GM12891 (cell line): ENCODE data around the gene PEX6.
A peak's percentile ranks its signal among the peaks of the same experiment; 100 is the strongest.
"Not testable (repeated sequence)": the region's sequence is repeated elsewhere in the genome, so short reads cannot be mapped to it uniquely, and the experiment has no call there.

ENCODE experiments used
- DNase-seq: peaks from one replicate; pipeline ENCODE4 v3.0.0; 2011; ENCODE audit warnings: low spot score; ENCODE audit not compliant: insufficient read length
- FAIRE-seq: peaks from 2 replicates; lab custom pipeline; 2011; peaks lifted over from hg19 to GRCh38; lab: Jason Lieb, UNC
- PAX5 ChIP-seq: IDR thresholded peaks from 2 replicates; pipeline ENCODE4 v1.6.1; 2011; ENCODE audit warnings: low read length, moderate library complexity, mild to moderate bottlenecking; ENCODE audit not compliant: insufficient read depth, severe bottlenecking
- POLR2A ChIP-seq: IDR thresholded peaks from 2 replicates; pipeline ENCODE4 v1.6.1; 2011; ENCODE audit warnings: low read depth, low read length, control low read depth
- POLR2AphosphoS5 ChIP-seq: IDR thresholded peaks from 2 replicates; pipeline ENCODE4 v1.6.1; 2011; ENCODE audit warnings: low read depth, low read length, control low read depth
- POU2F2 ChIP-seq: IDR thresholded peaks from 2 replicates; pipeline ENCODE4 v1.6.1; 2011; ENCODE audit warnings: low read depth, mild to moderate bottlenecking, control low read depth, low read length, moderate library complexity
- SPI1 ChIP-seq: IDR thresholded peaks from 2 replicates; pipeline ENCODE4 v1.6.1; 2011; ENCODE audit warnings: low read depth, low read length, control low read depth
- TAF1 ChIP-seq: IDR thresholded peaks from 2 replicates; pipeline ENCODE4 v1.6.1; 2011; ENCODE audit warnings: low read depth, low read length, control low read depth

PEX6 gene

DNA sequence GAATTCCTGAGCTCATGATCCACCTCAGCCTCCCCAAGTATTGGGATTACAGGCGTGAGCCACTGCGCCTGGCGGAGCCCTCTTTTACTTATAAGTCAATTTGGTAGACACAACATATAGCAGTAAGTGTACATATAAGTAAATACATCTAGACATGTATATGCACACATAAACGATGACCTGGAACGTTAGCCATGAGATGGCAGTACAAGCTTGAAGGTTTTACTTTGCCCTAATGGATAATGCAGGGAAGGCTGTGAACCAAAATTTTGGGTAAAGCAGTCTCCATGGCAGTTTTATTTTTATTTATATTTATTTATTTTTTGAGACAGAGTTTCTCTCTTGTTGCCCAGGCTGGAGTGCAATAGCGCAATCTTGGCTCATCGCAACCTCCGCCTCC lies 20.9 kb downstream of the PEX6 start:
- FAIRE-seq, result no peak
- no peak for TF ChIP-seq POLR2AphosphoS5
- TF ChIP-seq TAF1, result no peak
- no peak for TF ChIP-seq PAX5
- no peak for TF ChIP-seq SPI1
- no peak for TF ChIP-seq POLR2A
- no peak for TF ChIP-seq POU2F2
- DNase-seq, result no peak

DNA sequence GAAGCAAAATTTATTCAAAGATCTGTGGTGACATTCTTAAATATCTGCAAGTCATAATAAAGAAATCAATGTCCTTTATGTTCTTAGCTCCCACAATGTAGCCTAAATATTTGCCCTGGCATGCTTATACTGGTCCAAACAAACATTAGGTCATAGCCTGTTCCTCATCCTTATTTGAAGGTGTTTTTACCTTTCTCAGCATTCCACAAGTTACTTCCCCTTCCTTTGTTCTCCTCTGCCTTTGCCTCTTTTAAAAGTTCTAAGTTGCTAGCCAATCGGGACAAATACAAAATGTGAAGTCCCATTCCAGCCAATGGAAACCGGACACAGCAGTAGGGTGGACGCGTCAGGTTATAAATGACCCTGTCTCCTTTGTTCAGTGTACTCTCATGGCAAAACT lies 24.6 kb downstream of the PEX6 start:
- DNase-seq, FAIRE-seq: not testable (repeated sequence)

DNA sequence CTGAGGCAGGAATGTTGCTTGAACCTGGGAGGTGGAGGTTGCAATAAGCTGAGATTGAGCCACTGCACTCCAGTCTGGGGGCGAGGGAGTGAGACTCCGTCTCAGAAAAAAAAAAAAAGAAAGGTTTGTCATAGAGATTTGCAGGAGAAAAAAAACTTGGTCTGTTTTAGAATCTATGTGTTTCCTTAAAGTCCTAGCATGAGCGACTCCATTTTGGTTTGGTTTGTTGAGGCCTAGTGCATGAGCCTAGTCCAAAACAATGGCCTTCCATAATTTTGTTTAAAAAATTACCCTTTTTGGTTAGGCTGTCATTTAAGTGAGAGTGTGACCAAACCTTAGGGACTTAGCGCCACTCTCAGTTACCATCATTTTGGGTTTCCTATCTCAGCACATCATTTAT lies 26.6 kb downstream of the PEX6 start:
- no peak for FAIRE-seq
- no peak for DNase-seq
- no peak for TF ChIP-seq POU2F2
- no peak for TF ChIP-seq POLR2A
- TF ChIP-seq SPI1, result no peak

DNA sequence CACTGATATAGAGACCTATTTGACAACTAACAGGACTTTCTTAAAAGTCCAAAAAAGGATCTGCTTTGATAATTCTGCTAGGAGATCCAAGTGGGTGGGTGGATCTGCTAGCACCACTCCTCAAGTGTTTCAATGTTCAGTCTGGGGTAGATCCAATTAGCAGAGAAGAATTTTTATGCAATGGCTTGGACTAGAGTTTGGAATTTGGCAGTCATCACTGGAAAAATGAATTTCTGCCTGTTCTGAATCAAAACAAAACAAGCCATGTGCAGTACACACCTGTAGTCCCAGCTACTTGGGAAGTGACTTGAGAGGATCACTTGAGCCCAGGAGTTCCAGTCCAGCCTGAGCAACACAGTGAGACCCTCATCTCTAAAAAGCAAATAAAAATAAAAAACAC lies 31.0 kb downstream of the PEX6 start:
- DNase-seq (no peak), FAIRE-seq (no peak)
- TF ChIP-seq TAF1 (no peak), POU2F2 (no peak), POLR2AphosphoS5 (no peak), POLR2A (no peak), SPI1 (no peak), PAX5 (no peak)

DNA sequence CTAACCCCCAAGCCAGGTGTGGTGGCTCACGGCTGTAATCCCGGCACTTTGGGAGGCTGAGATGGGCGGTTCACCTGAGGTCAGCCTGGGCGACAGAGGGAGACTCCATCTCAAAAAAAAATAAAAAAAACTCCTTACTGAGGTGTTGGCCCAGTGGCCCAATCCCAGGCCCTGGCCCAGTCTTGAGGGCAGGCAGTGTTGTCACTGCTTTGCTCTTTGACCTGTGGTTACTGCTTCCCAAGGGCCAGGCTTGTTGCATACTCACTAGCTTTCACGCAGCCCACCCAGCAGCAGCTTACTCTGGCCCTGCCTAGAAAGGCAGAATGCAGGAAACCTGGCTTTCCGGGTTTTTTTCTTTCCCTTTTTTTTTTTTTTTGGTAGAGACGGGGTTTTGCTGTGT lies 36.5 kb downstream of the PEX6 start:
- TF ChIP-seq POU2F2, result no peak
- no peak for TF ChIP-seq PAX5
- TF ChIP-seq SPI1, result no peak
- TF ChIP-seq POLR2A, result no peak
- TF ChIP-seq TAF1, result no peak
- TF ChIP-seq POLR2AphosphoS5, result no peak
- DNase-seq (no peak), FAIRE-seq (no peak)

DNA sequence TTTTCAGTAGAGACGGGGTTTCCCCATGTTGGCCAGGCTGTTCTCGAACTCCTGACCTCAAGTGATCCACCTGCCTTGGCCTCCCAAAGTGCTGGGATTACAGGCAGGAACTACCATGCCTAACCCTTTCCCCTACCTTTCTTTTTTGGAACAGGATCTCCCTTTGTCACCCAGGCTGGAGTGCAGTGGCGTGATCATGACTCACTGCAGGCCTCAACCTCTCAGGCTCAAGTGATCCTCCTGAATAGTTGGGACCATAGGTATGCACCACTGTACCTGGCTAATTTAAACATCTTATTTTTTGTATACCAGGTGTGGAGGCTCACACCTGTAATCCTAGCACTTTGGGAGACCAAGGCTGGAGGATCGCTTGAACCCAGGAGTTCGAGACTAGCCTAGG lies 37.6 kb downstream of the PEX6 start:
- not testable (repeated sequence) for DNase-seq, FAIRE-seq

DNA sequence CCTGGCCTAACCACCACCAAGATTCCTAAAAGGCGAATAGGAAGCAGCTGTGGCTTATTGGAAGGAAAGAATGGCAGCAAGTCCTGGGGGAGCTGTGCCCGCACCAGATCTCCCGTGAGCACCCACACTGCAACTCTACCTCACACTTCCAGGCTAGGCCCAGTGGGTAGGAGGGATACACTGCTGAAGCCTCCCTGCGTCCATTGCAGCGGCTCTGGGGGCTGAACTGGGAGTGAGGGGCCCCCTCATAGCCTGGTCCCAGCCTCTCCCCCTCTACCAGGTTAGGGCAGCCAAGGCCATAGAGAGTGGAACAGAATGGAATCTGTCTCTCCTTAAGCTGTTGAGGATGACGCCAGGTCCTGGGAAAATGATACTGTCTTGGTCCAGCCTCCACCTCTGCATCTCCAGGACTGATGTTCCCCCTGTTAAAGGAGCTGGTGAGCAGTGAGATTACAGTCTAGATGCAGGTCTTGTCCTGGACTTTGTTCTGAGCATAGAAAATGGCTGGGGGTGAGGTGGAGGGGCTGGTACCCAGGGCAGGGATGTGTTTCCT lies 38.4 kb downstream of the PEX6 start:
- DNase-seq (no peak), FAIRE-seq (no peak)
- TF ChIP-seq PAX5, result no peak
- TF ChIP-seq POLR2AphosphoS5, result peak; percentile 72; the same call in 1 of the 2 replicates

DNA sequence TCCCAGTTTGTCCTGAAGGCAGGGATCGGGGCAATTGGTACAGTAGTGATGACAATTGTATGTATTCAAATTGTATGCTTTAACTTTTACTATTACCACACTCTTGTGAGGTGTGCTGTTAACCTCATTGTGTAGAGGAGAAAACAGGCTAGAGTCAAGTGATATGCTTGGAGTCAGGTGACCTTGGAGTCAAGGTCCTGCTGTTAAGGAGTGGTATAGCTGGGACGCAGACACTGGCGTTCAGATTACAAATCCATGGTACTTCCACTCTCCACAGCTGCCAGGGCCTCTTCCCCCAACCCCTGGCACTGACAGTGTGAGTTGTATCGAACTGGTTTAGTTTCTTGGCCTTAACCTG lies 39.2 kb downstream of the PEX6 start:
- no peak for DNase-seq
- no peak for FAIRE-seq
- TF ChIP-seq SPI1 (no peak), TAF1 (no peak), PAX5 (no peak), POU2F2 (no peak), POLR2A (no peak), POLR2AphosphoS5 (no peak)

DNA sequence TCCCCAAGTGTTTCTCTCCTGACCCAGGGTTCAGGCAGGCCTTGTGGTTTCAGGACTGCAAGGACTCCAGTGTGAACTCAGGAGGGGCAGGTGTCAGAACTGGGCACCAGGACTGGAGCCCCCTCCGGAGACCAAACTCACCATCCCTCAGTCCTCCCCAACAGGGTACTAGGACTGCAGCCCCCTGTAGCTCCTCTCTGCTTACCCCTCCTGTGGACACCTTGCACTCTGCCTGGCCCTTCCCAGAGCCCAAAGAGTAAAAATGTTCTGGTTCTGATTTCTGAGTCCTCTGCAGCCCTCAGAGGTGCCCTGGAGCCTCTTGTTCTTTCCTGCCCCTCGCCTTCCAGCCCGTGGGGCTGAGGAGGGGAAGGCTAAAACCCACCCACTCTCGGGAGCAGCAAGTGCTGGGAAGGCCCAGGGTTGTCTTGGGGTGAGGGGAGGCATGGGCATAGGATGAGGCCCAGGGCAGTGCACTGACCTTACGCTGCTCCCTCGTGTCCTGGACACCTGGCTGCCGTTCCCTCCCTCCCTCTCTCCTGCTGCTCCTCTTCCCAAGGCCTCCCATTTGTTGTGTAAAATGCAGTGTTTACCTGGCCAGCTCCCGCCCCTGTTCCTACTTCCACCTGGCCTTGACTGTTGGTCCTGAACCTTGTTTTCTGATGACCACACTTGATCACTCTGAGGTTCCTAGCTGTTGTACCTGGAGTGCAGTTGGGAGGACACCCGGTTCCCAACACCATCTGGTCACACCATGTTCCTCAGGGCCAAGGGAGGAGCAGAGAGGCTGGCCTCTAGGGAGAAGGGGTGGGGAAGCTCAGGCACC lies 39.8 kb downstream of the PEX6 start:
- DNase-seq (no peak), FAIRE-seq (no peak)
- TF ChIP-seq POLR2A, result peak; percentile 51
- TF ChIP-seq POLR2AphosphoS5, result peak; percentile 54
- no peak for TF ChIP-seq TAF1

DNA sequence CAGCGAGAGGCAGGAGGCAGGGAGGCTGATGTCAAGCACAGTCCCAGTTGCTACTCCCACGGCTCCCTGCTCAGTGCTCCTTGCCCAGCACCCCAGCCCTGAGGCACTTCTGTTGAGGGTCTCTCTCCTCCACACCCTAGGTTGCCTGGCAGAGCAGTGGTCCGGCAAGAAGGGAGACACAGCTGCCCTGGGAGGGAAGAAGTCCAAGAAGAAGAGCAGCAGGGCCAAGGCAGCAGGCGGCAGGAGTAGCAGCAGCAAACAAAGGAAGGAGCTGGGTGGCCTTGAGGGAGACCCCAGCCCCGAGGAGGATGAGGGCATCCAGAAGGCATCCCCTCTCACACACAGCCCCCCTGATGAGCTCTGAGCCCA lies 40.6 kb downstream of the PEX6 start:
- no peak for FAIRE-seq
- DNase-seq, result no peak
- no peak for TF ChIP-seq POLR2AphosphoS5
- TF ChIP-seq SPI1, result no peak
- no peak for TF ChIP-seq POLR2A
- no peak for TF ChIP-seq PAX5
- no peak; the same call in 1 of the 2 replicates for TF ChIP-seq POU2F2
- no peak for TF ChIP-seq TAF1

DNA sequence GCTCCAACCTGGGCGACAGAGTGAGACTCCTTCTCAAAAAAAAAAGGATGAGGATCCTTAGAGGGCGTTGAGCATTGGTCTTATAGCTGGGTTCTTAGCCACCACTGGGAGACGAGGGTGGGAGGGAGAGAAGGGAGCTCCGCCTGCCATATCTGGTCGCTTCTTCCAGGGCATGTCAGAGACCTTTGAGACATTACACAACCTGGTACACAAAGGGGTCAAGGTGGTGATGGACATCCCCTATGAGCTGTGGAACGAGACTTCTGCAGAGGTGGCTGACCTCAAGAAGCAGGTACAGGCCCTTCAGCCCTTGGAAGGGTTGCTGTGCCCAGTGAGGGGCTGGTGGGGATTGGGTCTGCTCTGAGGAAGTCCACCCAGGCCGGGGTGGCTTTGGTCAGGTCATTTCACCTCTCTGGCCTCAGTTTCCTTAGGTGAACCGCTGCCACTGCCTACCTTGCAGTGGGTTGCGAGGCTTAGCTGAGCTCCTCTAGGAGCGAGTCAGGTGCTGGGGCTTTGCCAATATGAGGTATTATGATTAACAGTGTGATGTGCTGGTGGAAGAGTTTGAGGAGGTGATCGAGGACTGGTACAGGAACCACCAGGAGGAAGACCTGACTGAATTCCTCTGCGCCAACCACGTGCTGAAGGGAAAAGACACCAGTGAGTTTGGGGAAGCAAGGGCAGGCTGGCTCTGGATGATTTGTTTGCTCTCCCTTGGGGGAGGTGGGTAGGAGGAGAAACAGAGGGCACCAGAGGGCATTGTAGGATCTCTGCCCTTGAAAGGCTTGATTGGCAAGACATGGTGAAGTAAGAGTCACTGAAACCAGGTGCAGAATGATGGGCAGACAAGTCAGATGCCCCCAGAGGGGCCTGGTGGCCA lies 41.2 kb downstream of the PEX6 start:
- TF ChIP-seq POLR2AphosphoS5 (no peak; the same call in 1 of the 2 replicates), POLR2A (no peak), SPI1 (no peak), TAF1 (no peak), POU2F2 (no peak), PAX5 (no peak)
- no peak for FAIRE-seq

More for the DNA sequence above, 41.2 kb downstream of the PEX6 start:
- no peak for DNase-seq
